ENCODE results near the gene NCKIPSD.

GRCh38 chr3:48679411-48680391 lies 6.0 kb downstream of the NCKIPSD start:
- no peak for TF ChIP-seq CTCF (IDR thresholded peaks at IDR 0.05)
- TF ChIP-seq POLR2A (IDR thresholded peaks at IDR 0.05): no peak

Data from thyroid gland (tissue), 4 donors.